WTC11 (cell line): ENCODE results near the gene KCNMA1. TPM values are rescaled to one million over a fixed set of nuclear protein-coding genes. Genes with fewer than 3 reads are reported as not detected.
A peak's percentile ranks its signal among the peaks of the same experiment; 100 is the strongest.

Source experiments
- ATAC-seq: fragments of 200-7000 bp; cut with Tn5 transposase; 2 replicates; pipeline ENCODE4 v1.10.0; 2021; ENCODE audit warnings: mild to moderate bottlenecking, moderate library complexity
- CTCF ChIA-PET: fragments of 300-600 bp; sonication (Branson Sonifier 250); formaldehyde crosslinking; loops from one replicate; lab custom pipeline; 2021; ENCODE audit warnings: antibody characterized with exemption; lab: Charles Lee
- POLR2A ChIA-PET: fragments of 350-600 bp; sonication (Branson Sonifier 250); formaldehyde crosslinking; loops from one replicate; lab custom pipeline; 2021; ENCODE audit warnings: antibody characterized with exemption; lab: Charles Lee
- DNase-seq: peaks from one replicate; pipeline ENCODE4 v3.0.0; 2021; ENCODE audit warnings: low spot score
- H3K27ac Mint-ChIP-seq: 2 replicates; pipeline ENCODE4 v1.8.0; 2021; ENCODE audit warnings: mixed read lengths
- H3K27me3 Mint-ChIP-seq: 2 replicates; pipeline ENCODE4 v1.8.0; 2021; ENCODE audit warnings: low read depth, mild to moderate bottlenecking, moderate library complexity, mixed read lengths
- H3K36me3 Mint-ChIP-seq: 2 replicates; pipeline ENCODE4 v1.8.0; 2021; ENCODE audit warnings: mixed read lengths
- H3K4me1 Mint-ChIP-seq: 2 replicates; pipeline ENCODE4 v1.8.0; 2022; ENCODE audit warnings: mixed read lengths
- H3K4me3 Mint-ChIP-seq: 2 replicates; pipeline ENCODE4 v1.8.0; 2021; ENCODE audit warnings: mild to moderate bottlenecking, moderate library complexity, mixed read lengths
- H3K9me3 Mint-ChIP-seq: 2 replicates; pipeline ENCODE4 v1.8.0; 2021; ENCODE audit warnings: mixed read lengths
- ATF1 ChIP-seq: sonication (generic); formaldehyde crosslinking; IDR thresholded peaks from 2 replicates; pipeline ENCODE4 v1.8.1; 2023; ENCODE audit warnings: mild to moderate bottlenecking, moderate library complexity, missing genetic modification reagents
- CREB1 ChIP-seq: sonication (generic); formaldehyde crosslinking; IDR thresholded peaks from 2 replicates; pipeline ENCODE4 v1.8.0; 2023; ENCODE audit warnings: mild to moderate bottlenecking, missing genetic modification reagents
- CTCF ChIP-seq: fragments of 200-600 bp; IDR thresholded peaks from 2 replicates; pipeline ENCODE4 v1.8.0; 2022; ENCODE audit warnings: antibody characterized with exemption
- ESRRA ChIP-seq: sonication (generic); formaldehyde crosslinking; IDR thresholded peaks from 2 replicates; pipeline ENCODE4 v1.8.1; 2022; ENCODE audit warnings: mild to moderate bottlenecking, missing genetic modification reagents, borderline replicate concordance
- FOXJ3 ChIP-seq: sonication (generic); formaldehyde crosslinking; IDR thresholded peaks from 2 replicates; pipeline ENCODE4 v1.9.0; 2021; ENCODE audit warnings: missing genetic modification reagents, mild to moderate bottlenecking, borderline replicate concordance
- MAX ChIP-seq: sonication (generic); formaldehyde crosslinking; IDR thresholded peaks from 2 replicates; pipeline ENCODE4 v1.8.0; 2022; ENCODE audit warnings: mild to moderate bottlenecking, missing genetic modification reagents
- MXD4 ChIP-seq: fragments of 250-450 bp; sonication (Bioruptor Pico); IDR thresholded peaks from 2 replicates; pipeline ENCODE4 v1.8.0; 2021; ENCODE audit warnings: mild to moderate bottlenecking, moderate library complexity, borderline replicate concordance
- PRDM15 ChIP-seq: sonication (generic); formaldehyde crosslinking; IDR thresholded peaks from 2 replicates; pipeline ENCODE4 v1.8.0; 2022; ENCODE audit warnings: missing genetic modification reagents
- PREB ChIP-seq: sonication (generic); formaldehyde crosslinking; IDR thresholded peaks from 2 replicates; pipeline ENCODE4 v1.8.1; 2022; ENCODE audit warnings: mild to moderate bottlenecking, missing genetic modification reagents, moderate library complexity, borderline replicate concordance
- SOX15 ChIP-seq: fragments of 250-450 bp; sonication (Bioruptor Pico); IDR thresholded peaks from 2 replicates; pipeline ENCODE4 v1.9.0; 2021; ENCODE audit warnings: mild to moderate bottlenecking
- TEAD4 ChIP-seq: sonication (generic); formaldehyde crosslinking; IDR thresholded peaks from 2 replicates; pipeline ENCODE4 v1.8.0; 2022; ENCODE audit warnings: mild to moderate bottlenecking, missing genetic modification reagents
- ZNF121 ChIP-seq: sonication (generic); formaldehyde crosslinking; IDR thresholded peaks from 2 replicates; pipeline ENCODE4 v1.8.0; 2023; ENCODE audit warnings: missing genetic modification reagents
- ZNF232 ChIP-seq: sonication (generic); formaldehyde crosslinking; IDR thresholded peaks from 2 replicates; pipeline ENCODE4 v1.8.0; 2022; ENCODE audit warnings: mild to moderate bottlenecking, missing genetic modification reagents
- ZNF281 ChIP-seq: sonication (generic); formaldehyde crosslinking; IDR thresholded peaks from 2 replicates; pipeline ENCODE4 v1.8.0; 2023; ENCODE audit warnings: mild to moderate bottlenecking, missing genetic modification reagents
- ZNF512 ChIP-seq: sonication (generic); formaldehyde crosslinking; IDR thresholded peaks from 2 replicates; pipeline ENCODE4 v1.8.1; 2022; ENCODE audit warnings: missing genetic modification reagents, borderline replicate concordance
- ZNF532 ChIP-seq: fragments of 250-450 bp; sonication (Bioruptor Pico); IDR thresholded peaks from 2 replicates; pipeline ENCODE4 v1.9.0; 2021; ENCODE audit warnings: mild to moderate bottlenecking, borderline replicate concordance
- total RNA-seq: library from RNA; stranded (reverse); gene quantifications from 3 replicates; pipeline ENCODE4 v1.2.3, GENCODE V29; 2021

The KCNMA1 gene
- total RNA-seq, 1 experiment from 2014 or later, result 7.3 TPM

GRCh38 chr10:77111611-77112550 is 525.7 kb downstream of the KCNMA1 start:
- DNase-seq (no peak), ATAC-seq (peak; percentile 59)
- ChIA-PET CTCF (interaction anchor here (1.3 to 1.5 kb wide), 2 partner anchors 73 to 107 kb away, joined by 4 read pairs; no protein-coding TSS in a partner anchor), POLR2A (no interaction called here)
- H3K27me3 Mint-ChIP-seq, result peaks cover 33% of the 10 kb centered on the region
- H3K36me3 Mint-ChIP-seq, result no peaks in the 10 kb centered on the region
- H3K4me3 Mint-ChIP-seq, result no peak overlapping the region
- H3K27ac Mint-ChIP-seq, result no peak overlapping the region
- no peaks in the 10 kb centered on the region for H3K9me3 Mint-ChIP-seq
- TF ChIP-seq TEAD4 (CRISPR knock-in tag), result no peak
- TF ChIP-seq ATF1 (CRISPR knock-in tag), result no peak
- TF ChIP-seq CTCF, result peak; percentile 70
- no peak for TF ChIP-seq MXD4 (CRISPR knock-in tag)
- H3K4me1 Mint-ChIP-seq, result peaks cover 82% of the 10 kb centered on the region

- H3K4me3 Mint-ChIP-seq, result no peak overlapping the region
- DNase-seq, result no peak
- CTCF ChIA-PET, result interaction anchor here (1.0 to 1.5 kb wide), 3 partner anchors 71 to 105 kb away, joined by 3 to 4 read pairs (median 4); no protein-coding TSS in a partner anchor
- ATAC-seq, result no peak
- peaks cover 25% of the 10 kb centered on the region for H3K27me3 Mint-ChIP-seq
- POLR2A ChIA-PET, result no interaction called here
- H3K4me1 Mint-ChIP-seq, result peaks cover 71% of the 10 kb centered on the region
- no peak overlapping the region for H3K27ac Mint-ChIP-seq
- H3K36me3 Mint-ChIP-seq, result no peaks in the 10 kb centered on the region
- no peaks in the 10 kb centered on the region for H3K9me3 Mint-ChIP-seq
- TF ChIP-seq ZNF512, result no peak
- TF ChIP-seq ESRRA (CRISPR knock-in tag), result no peak
- no peak for TF ChIP-seq ZNF121
- TF ChIP-seq CREB1, result no peak
- TF ChIP-seq ZNF532, result no peak
- no peak for TF ChIP-seq MAX (CRISPR knock-in tag)
- TF ChIP-seq ZNF232 (CRISPR knock-in tag), result no peak
- no peak for TF ChIP-seq SOX15
- no peak for TF ChIP-seq FOXJ3 (CRISPR knock-in tag)
- TF ChIP-seq PREB (CRISPR knock-in tag), result no peak
- no peak for TF ChIP-seq PRDM15
- no peak for TF ChIP-seq ZNF281
These were observed 526.9 kb downstream of the KCNMA1 start for GRCh38 chr10:77110757-77111156.
